Stimulated activated naive CD8-positive, alpha-beta T cell treated with anti-CD3 and anti-CD28 coated beads, Interleukin-15, amount 100 ng/mL, for 72 hours (primary cell): Measurements from ENCODE around the gene APBA2.

ENCODE experiments used
- ATAC-seq: fragments of 150-1000 bp; cut with Tn5 transposase; 2 replicates; pipeline ENCODE4 v1.10.0; 2021; ENCODE audit warnings: mild to moderate bottlenecking, moderate library complexity
- DNase-seq, 2 donors: peaks; one replicate each; pipeline ENCODE4 v3.0.0; 2021 to 2022
- H3K27ac Mint-ChIP-seq, 2 donors: one replicate each; pipeline ENCODE4 v1.8.0; 2022; ENCODE audit warnings: mild to moderate bottlenecking in 2 of 2, mixed read lengths in 2 of 2, moderate library complexity in 2 of 2
- H3K27me3 Mint-ChIP-seq: one replicate; pipeline ENCODE4 v1.8.0; 2022; ENCODE audit warnings: mixed read lengths
- H3K4me1 Mint-ChIP-seq: one replicate; pipeline ENCODE4 v1.8.0; 2022; ENCODE audit warnings: mild to moderate bottlenecking, mixed read lengths
- H3K4me3 Mint-ChIP-seq, 2 donors: one replicate each; pipeline ENCODE4 v1.8.0; 2022; ENCODE audit warnings: mild to moderate bottlenecking in 2 of 2, mixed read lengths in 2 of 2, moderate library complexity in 1 of 2
- H3K9me3 Mint-ChIP-seq, 2 donors: one replicate each; pipeline ENCODE4 v1.8.0; 2022; ENCODE audit warnings: mixed read lengths in 2 of 2

Gene APBA2

GRCh38 chr15:29125382-29126207, 239.8 kb downstream of the APBA2 start:
- Mint-ChIP-seq H3K4me3 (no peak overlapping the region), H3K27ac (no peak overlapping the region), H3K4me1 (no peaks in the 10 kb centered on the region), H3K27me3 (peaks cover 23% of the 10 kb centered on the region), H3K9me3 (no peaks in the 10 kb centered on the region)
- DNase-seq = no peak
- ATAC-seq = no peak

GRCh38 chr15:29126208-29126536, 240.4 kb downstream of the APBA2 start:
- Mint-ChIP-seq H3K9me3 (no peaks in the 10 kb centered on the region), H3K27ac (no peak overlapping the region), H3K4me1 (no peaks in the 10 kb centered on the region), H3K27me3 (peaks cover 23% of the 10 kb centered on the region), H3K4me3 (no peak overlapping the region)
- DNase-seq (no peak), ATAC-seq (no peak)

- Mint-ChIP-seq H3K9me3 (no peaks in the 10 kb centered on the region), H3K4me3 (no peak overlapping the region), H3K27me3 (peaks cover 27% of the 10 kb centered on the region), H3K4me1 (peaks cover 6% of the 10 kb centered on the region), H3K27ac (no peak overlapping the region)
- DNase-seq (no peak), ATAC-seq (peak; percentile 44)
Measured at GRCh38 chr15:29126821-29127461, 241.2 kb downstream of the APBA2 start.

GRCh38 chr15:29127506-29128430, 242.0 kb downstream of the APBA2 start:
- H3K4me3 Mint-ChIP-seq = no peak overlapping the region
- no peaks in the 10 kb centered on the region for H3K9me3 Mint-ChIP-seq
- DNase-seq = no peak
- peaks cover 7% of the 10 kb centered on the region for H3K4me1 Mint-ChIP-seq
- no peak overlapping the region for H3K27ac Mint-ChIP-seq
- H3K27me3 Mint-ChIP-seq = peaks cover 35% of the 10 kb centered on the region
- ATAC-seq = peak; percentile 7

- no peak for ATAC-seq
- H3K4me3 Mint-ChIP-seq = no peak overlapping the region
- H3K27me3 Mint-ChIP-seq = peaks cover 44% of the 10 kb centered on the region
Measured at GRCh38 chr15:29128671-29129070, 242.9 kb downstream of the APBA2 start.

GRCh38 chr15:29129221-29129620, 243.4 kb downstream of the APBA2 start:
- H3K27ac Mint-ChIP-seq = no peak overlapping the region
- H3K4me3 Mint-ChIP-seq = no peak overlapping the region
- DNase-seq (no peak), ATAC-seq (no peak)
- peaks cover 49% of the 10 kb centered on the region for H3K27me3 Mint-ChIP-seq
- H3K9me3 Mint-ChIP-seq = no peaks in the 10 kb centered on the region
- H3K4me1 Mint-ChIP-seq = peaks cover 7% of the 10 kb centered on the region

More at GRCh38 chr15:29128671-29129070, 242.9 kb downstream of the APBA2 start:
- H3K9me3 Mint-ChIP-seq = no peaks in the 10 kb centered on the region
- H3K4me1 Mint-ChIP-seq = peaks cover 7% of the 10 kb centered on the region
- no peak for DNase-seq
- no peak overlapping the region for H3K27ac Mint-ChIP-seq

- no peak for ATAC-seq
- Mint-ChIP-seq H3K4me3 (no peak overlapping the region), H3K27me3 (peaks cover 49% of the 10 kb centered on the region), H3K27ac (no peak overlapping the region), H3K4me1 (peaks cover 7% of the 10 kb centered on the region), H3K9me3 (no peaks in the 10 kb centered on the region)
- no peak for DNase-seq
Measured at GRCh38 chr15:29129926-29130325, 244.2 kb downstream of the APBA2 start.

- H3K9me3 Mint-ChIP-seq = no peaks in the 10 kb centered on the region
- DNase-seq = no peak
- no peak for ATAC-seq
- H3K4me3 Mint-ChIP-seq = no peak overlapping the region
- peaks cover 49% of the 10 kb centered on the region for H3K27me3 Mint-ChIP-seq
- H3K4me1 Mint-ChIP-seq = peaks cover 7% of the 10 kb centered on the region
- H3K27ac Mint-ChIP-seq = no peak overlapping the region
Measured at GRCh38 chr15:29130476-29130875, 244.7 kb downstream of the APBA2 start.

- peaks cover 7% of the 10 kb centered on the region for H3K4me1 Mint-ChIP-seq
- peak; percentile 22 for ATAC-seq
- no peak for DNase-seq
- H3K27me3 Mint-ChIP-seq = peaks cover 49% of the 10 kb centered on the region
- H3K9me3 Mint-ChIP-seq = no peaks in the 10 kb centered on the region
- peak overlapping the region in 1 of 2 donors; percentile 63 for H3K27ac Mint-ChIP-seq
- peak overlapping the region in 1 of 2 donors; percentile 7 for H3K4me3 Mint-ChIP-seq
Measured at GRCh38 chr15:29130951-29131839, 245.4 kb downstream of the APBA2 start.

GRCh38 chr15:29131840-29132420, 246.2 kb downstream of the APBA2 start:
- H3K9me3 Mint-ChIP-seq = no peaks in the 10 kb centered on the region
- peak; percentile 30 for ATAC-seq
- DNase-seq = no peak
- peak overlapping the region; percentile 48 to 63 for H3K27ac Mint-ChIP-seq
- peaks cover 49% of the 10 kb centered on the region for H3K27me3 Mint-ChIP-seq
- H3K4me1 Mint-ChIP-seq = peaks cover 7% of the 10 kb centered on the region
- peak overlapping the region in 1 of 2 donors; percentile 7 for H3K4me3 Mint-ChIP-seq

GRCh38 chr15:29132735-29133181, 247.0 kb downstream of the APBA2 start:
- H3K27ac Mint-ChIP-seq = no peak overlapping the region
- H3K4me3 Mint-ChIP-seq = no peak overlapping the region
- H3K27me3 Mint-ChIP-seq = peaks cover 45% of the 10 kb centered on the region
- ATAC-seq (no peak), DNase-seq (no peak)
- H3K9me3 Mint-ChIP-seq = no peaks in the 10 kb centered on the region
- peaks cover 7% of the 10 kb centered on the region for H3K4me1 Mint-ChIP-seq

GRCh38 chr15:29133321-29133720, 247.5 kb downstream of the APBA2 start:
- H3K9me3 Mint-ChIP-seq = no peaks in the 10 kb centered on the region
- ATAC-seq = no peak
- peaks cover 42% of the 10 kb centered on the region for H3K27me3 Mint-ChIP-seq
- no peak for DNase-seq
- H3K4me1 Mint-ChIP-seq = peaks cover 7% of the 10 kb centered on the region
- H3K4me3 Mint-ChIP-seq = no peak overlapping the region
- no peak overlapping the region for H3K27ac Mint-ChIP-seq

- ATAC-seq = no peak
- H3K4me1 Mint-ChIP-seq = peaks cover 7% of the 10 kb centered on the region
- no peak for DNase-seq
- H3K4me3 Mint-ChIP-seq = no peak overlapping the region
- peaks cover 46% of the 10 kb centered on the region for H3K27me3 Mint-ChIP-seq
- H3K27ac Mint-ChIP-seq = no peak overlapping the region
- no peaks in the 10 kb centered on the region for H3K9me3 Mint-ChIP-seq
Measured at GRCh38 chr15:29133791-29134190, 248.0 kb downstream of the APBA2 start.

- H3K27ac Mint-ChIP-seq = no peak overlapping the region
- peaks cover 7% of the 10 kb centered on the region for H3K4me1 Mint-ChIP-seq
- H3K9me3 Mint-ChIP-seq = no peaks in the 10 kb centered on the region
- no peak overlapping the region for H3K4me3 Mint-ChIP-seq
- H3K27me3 Mint-ChIP-seq = peaks cover 50% of the 10 kb centered on the region
- DNase-seq (no peak), ATAC-seq (no peak)
Measured at GRCh38 chr15:29134239-29134638, 248.5 kb downstream of the APBA2 start.
